ENCODE results near the gene PALMD.

Gene PALMD

DNA sequence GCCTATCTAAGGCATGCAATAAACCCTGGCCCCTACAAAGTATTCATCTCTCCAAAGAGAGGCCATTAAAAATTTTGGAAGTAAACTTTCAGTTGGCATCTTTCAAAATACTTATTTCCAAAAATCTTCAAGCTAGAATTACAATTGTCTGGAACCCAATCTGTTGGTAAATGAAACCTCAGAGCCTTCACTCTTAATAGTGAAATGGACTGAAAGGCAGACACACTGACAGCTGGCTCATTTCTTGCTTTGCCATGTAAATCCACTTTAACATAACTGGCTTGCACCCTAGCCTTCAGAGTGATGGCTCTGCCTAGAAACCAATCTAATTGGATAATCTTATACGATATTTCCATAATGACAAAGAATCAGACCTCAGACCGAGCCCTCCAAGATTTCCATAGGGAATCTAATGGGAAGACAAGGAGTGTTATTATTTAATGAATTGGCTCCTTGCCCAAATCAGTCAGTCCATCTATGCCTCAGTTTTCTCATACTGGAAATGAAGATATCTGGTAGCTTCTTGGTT lies 9.2 kb upstream of the PALMD start:
- no peaks in the 10 kb centered on the region for H3K27me3 ChIP-seq (ENCODE audit: insufficient read depth, low read length, poor library complexity, severe bottlenecking)
- H3K36me3 ChIP-seq (ENCODE audit: insufficient read depth, low read length), result no peaks in the 10 kb centered on the region
- no peak overlapping the region; the same call in 1 of the 2 replicates for H2AFZ ChIP-seq (ENCODE audit: low read length)
- H3F3A ChIP-seq (ENCODE audit: low read depth), result no peaks in the 10 kb centered on the region
- H3K9me3 ChIP-seq (ENCODE audit: insufficient read depth, low read depth, low read length), result no peaks in the 10 kb centered on the region
- H3K4me1 ChIP-seq (ENCODE audit: insufficient read depth, low read length, poor library complexity, severe bottlenecking), result no peaks in the 10 kb centered on the region
- H3K4me3 ChIP-seq (ENCODE audit: low read length, poor library complexity, severe bottlenecking), result no peak overlapping the region
- no peaks in the 10 kb centered on the region for H3K79me2 ChIP-seq (ENCODE audit: insufficient read depth, low read length)
- H4K20me1 ChIP-seq (ENCODE audit: insufficient read depth, low read length, poor library complexity, severe bottlenecking), result no peaks in the 10 kb centered on the region
- TF ChIP-seq, protein P1, sequence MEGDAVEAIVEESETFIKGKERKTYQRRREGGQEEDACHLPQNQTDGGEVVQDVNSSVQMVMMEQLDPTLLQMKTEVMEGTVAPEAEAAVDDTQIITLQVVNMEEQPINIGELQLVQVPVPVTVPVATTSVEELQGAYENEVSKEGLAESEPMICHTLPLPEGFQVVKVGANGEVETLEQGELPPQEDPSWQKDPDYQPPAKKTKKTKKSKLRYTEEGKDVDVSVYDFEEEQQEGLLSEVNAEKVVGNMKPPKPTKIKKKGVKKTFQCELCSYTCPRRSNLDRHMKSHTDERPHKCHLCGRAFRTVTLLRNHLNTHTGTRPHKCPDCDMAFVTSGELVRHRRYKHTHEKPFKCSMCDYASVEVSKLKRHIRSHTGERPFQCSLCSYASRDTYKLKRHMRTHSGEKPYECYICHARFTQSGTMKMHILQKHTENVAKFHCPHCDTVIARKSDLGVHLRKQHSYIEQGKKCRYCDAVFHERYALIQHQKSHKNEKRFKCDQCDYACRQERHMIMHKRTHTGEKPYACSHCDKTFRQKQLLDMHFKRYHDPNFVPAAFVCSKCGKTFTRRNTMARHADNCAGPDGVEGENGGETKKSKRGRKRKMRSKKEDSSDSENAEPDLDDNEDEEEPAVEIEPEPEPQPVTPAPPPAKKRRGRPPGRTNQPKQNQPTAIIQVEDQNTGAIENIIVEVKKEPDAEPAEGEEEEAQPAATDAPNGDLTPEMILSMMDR (conservative IDR thresholded peaks at IDR 0.05; ENCODE audit: low read length), result no peak
- no peak for TF ChIP-seq EZH2phosphoT487 (IDR thresholded peaks at IDR 0.05; ENCODE audit: borderline replicate concordance)
- H3K4me2 ChIP-seq (ENCODE audit: low read depth, low read length, poor library complexity, severe bottlenecking), result no peak overlapping the region
- no peaks in the 10 kb centered on the region for H3K9me2 ChIP-seq (replicated peaks; ENCODE audit: low read depth, low read length)
- H3K9ac ChIP-seq (ENCODE audit: low read depth, low read length, poor library complexity, severe bottlenecking), result no peak overlapping the region

DNA sequence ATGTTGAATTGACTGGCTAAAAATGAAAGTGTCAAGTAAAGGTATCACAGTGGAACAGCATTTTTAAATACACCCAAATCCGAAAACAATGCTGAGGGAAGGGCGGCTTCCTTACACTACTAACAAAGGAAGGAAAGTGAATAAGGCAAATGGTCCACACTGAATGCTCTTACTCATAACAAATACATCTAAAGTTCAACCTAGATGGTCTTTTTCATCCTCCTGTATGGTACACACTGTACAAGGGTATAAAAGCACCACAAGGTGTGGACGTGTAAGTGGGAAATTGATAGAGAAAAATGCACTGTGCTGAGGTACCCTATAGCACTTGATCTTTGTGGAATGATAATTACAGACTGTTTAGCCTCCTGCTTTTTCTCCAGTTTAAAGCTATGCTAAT lies 7.1 kb upstream of the PALMD start:
- Histone ChIP-seq H3K79me2 (ENCODE audit: insufficient read depth, low read length) (no peaks in the 10 kb centered on the region), H3K27me3 (ENCODE audit: insufficient read depth, low read length, poor library complexity, severe bottlenecking) (no peaks in the 10 kb centered on the region), H4K20me1 (ENCODE audit: insufficient read depth, low read length, poor library complexity, severe bottlenecking) (no peaks in the 10 kb centered on the region), H3K9me2 (replicated peaks; ENCODE audit: low read depth, low read length) (no peaks in the 10 kb centered on the region), H3K9me3 (ENCODE audit: insufficient read depth, low read depth, low read length) (no peaks in the 10 kb centered on the region), H3K4me1 (ENCODE audit: insufficient read depth, low read length, poor library complexity, severe bottlenecking) (no peaks in the 10 kb centered on the region), H3K4me3 (ENCODE audit: low read length, poor library complexity, severe bottlenecking) (no peak overlapping the region), H3K4me2 (ENCODE audit: low read depth, low read length, poor library complexity, severe bottlenecking) (no peak overlapping the region), H3F3A (ENCODE audit: low read depth) (no peaks in the 10 kb centered on the region), H3K36me3 (ENCODE audit: insufficient read depth, low read length) (no peaks in the 10 kb centered on the region), H2AFZ (ENCODE audit: low read length) (no peak overlapping the region), H3K9ac (ENCODE audit: low read depth, low read length, poor library complexity, severe bottlenecking) (no peak overlapping the region)
- TF ChIP-seq EZH2phosphoT487 (IDR thresholded peaks at IDR 0.05; ENCODE audit: borderline replicate concordance), result no peak
- TF ChIP-seq, protein P1 (conservative IDR thresholded peaks at IDR 0.05; ENCODE audit: low read length), result no peak

DNA sequence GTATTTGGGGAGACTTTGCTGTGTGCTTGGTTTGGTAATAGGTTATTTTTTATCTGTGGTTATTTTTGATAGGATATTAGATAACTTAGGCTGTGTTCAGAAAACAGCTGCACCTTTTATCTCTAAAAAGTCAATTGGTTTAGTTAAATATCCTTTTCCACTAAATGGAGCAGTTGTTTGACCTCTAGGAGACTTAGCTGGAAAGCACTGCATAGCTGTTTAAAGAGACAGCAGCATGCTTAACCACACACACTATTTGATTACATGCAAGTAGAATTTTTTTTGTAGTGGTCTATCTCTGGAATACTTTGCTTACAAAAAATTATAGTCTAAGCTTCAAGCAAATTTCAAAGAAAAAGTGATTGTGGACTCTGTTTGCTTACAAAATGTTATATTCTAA lies 6.5 kb upstream of the PALMD start:
- H3K4me3 ChIP-seq (ENCODE audit: low read length, poor library complexity, severe bottlenecking), result no peak overlapping the region
- H3K9ac ChIP-seq (ENCODE audit: low read depth, low read length, poor library complexity, severe bottlenecking), result no peak overlapping the region
- H3K4me2 ChIP-seq (ENCODE audit: low read depth, low read length, poor library complexity, severe bottlenecking), result no peak overlapping the region
- H3K36me3 ChIP-seq (ENCODE audit: insufficient read depth, low read length), result no peaks in the 10 kb centered on the region
- no peaks in the 10 kb centered on the region for H3K9me2 ChIP-seq (replicated peaks; ENCODE audit: low read depth, low read length)
- H3K79me2 ChIP-seq (ENCODE audit: insufficient read depth, low read length), result no peaks in the 10 kb centered on the region
- no peaks in the 10 kb centered on the region for H3F3A ChIP-seq (ENCODE audit: low read depth)
- H3K27me3 ChIP-seq (ENCODE audit: insufficient read depth, low read length, poor library complexity, severe bottlenecking), result no peaks in the 10 kb centered on the region
- no peak overlapping the region for H2AFZ ChIP-seq (ENCODE audit: low read length)
- TF ChIP-seq, protein P1 (conservative IDR thresholded peaks at IDR 0.05; ENCODE audit: low read length), result no peak
- no peak for TF ChIP-seq EZH2phosphoT487 (IDR thresholded peaks at IDR 0.05; ENCODE audit: borderline replicate concordance)
- no peaks in the 10 kb centered on the region for H4K20me1 ChIP-seq (ENCODE audit: insufficient read depth, low read length, poor library complexity, severe bottlenecking)
- no peaks in the 10 kb centered on the region for H3K4me1 ChIP-seq (ENCODE audit: insufficient read depth, low read length, poor library complexity, severe bottlenecking)
- no peaks in the 10 kb centered on the region for H3K9me3 ChIP-seq (ENCODE audit: insufficient read depth, low read depth, low read length)
